GM18520 (cell line): ENCODE measurements around the gene ALDH1A2.
"Not testable (repeated sequence)": the region's sequence is repeated elsewhere in the genome, so short reads cannot be mapped to it uniquely, and the experiment has no call there.

Experiments
- ATAC-seq: cut with Tn5 transposase; IDR thresholded peaks from one replicate; pipeline ENCODE4 v1.9.1; 2021; ENCODE audit not compliant: unreplicated experiment

Gene ALDH1A2

GRCh38 chr15:58002338-58003126, 63.0 kb downstream of the ALDH1A2 start:
- no peak for ATAC-seq

- ATAC-seq = not testable (repeated sequence)
These were observed 65.8 kb downstream of the ALDH1A2 start for GRCh38 chr15:57999699-58000098.

DNA sequence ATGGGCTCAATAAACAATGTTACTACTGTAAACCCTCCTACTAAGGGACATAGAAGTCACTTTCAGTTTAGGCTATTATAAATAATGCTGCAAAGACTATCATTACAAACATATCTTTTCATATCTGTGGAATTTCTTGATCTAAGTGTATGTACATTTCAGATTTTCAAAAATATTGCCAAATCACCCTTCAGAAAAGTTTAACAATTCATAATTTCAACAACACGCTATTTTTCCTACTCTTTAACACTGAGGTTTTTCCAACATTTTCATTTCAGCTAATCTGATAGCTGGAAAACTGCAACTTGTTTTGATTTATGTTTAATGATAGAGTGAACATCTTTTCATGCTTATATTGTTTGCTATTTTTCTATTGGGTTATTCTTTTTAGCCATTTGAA, 69.0 kb downstream of the ALDH1A2 start:
- ATAC-seq = no peak

DNA sequence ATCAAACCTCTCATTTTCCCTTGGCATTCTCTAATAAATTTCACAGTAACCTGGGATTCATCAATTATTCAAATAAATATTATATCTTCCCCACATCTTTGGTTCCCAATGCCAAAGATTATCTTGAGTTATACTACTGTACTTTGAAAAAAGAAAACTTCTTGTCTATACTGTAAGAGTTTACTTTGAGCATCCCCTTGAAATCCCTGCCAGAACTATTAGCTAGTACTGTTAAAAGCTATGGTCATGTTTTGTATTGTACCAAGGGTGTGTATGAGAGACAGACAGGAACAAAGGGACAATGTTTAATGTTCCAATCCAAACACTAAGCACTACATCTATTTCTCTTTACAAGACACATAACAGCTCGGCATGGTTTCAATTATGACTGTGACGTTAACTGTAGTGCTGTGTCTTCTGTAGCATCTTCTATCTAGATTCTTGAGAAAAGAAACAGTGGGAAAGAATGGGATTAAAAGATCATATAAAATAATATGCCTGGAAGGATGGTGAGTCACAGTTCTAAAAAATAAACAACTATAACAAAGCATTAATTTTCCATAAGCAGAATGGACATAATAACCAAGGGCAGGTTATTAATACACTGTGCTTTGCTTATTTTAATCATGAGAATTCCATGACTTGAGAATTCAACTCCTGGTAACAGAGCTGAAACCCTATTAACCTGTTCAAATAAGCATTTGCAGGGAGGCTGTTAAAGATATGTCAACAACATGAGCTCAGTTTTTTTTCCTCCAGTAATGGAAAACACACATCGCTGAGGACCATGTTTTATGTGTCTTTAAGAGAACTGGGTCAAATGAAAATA, 71.1 kb downstream of the ALDH1A2 start:
- ATAC-seq = no peak

DNA sequence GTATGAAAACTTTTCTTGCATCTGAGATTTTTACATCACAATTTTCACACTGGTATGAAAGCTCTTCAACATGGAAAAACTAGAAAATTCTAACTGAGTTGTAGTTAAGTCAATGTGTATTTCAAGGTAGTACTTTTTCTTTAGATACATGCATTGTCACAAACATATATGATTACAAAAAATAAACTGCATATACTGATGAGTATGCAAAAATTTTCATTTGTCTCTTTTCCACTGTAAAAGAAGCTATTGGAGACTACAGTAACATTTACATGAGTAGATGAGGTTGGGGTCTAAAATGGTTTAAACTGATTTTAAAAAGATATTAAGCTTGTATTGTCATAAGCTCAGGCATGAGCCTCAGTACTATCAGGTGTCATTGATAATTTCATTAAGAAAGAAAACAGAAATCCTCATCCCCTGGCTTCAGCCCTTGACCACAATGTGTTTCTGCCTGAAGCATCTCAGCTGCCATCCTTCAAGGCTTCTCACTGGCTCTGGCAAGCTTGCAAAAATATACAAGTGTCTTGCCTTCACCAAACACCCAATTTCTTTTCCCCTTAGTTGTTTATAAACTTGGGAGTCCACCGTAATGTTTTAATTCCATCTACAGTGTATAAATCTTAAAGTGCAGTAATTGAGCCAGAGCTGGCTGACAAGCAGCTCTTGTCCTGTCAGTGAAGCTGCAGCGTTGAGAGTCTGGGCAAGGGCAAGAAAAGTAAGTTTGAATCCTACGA, 71.9 kb downstream of the ALDH1A2 start:
- no peak for ATAC-seq

DNA sequence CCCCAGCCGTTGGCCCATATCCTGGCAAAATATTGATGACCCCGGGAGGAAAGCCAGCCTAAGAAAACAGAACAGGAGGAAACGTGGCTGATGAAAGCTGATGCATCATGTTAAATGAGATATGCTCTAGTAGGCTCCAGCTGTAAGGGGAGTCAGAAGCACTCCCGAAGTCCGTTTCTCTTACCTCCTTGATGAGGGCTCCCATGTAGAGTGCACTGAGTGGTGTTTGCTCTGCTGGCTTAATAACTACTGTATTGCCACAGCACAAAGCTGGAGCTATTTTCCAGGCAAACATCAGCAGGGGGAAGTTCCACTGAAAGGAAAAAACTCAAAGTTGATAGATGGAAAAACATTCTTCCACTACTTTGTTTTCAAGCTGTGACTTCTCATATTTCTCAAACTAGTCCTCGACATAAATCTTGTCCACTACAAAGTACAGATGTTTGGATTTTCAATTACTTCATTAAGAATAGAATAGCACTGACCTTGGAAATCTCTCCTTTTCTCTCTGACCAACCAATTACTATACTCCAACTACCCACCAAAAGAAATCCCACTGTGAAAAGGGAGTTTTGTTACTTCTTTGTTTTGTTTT, 72.7 kb downstream of the ALDH1A2 start:
- ATAC-seq = no peak

DNA sequence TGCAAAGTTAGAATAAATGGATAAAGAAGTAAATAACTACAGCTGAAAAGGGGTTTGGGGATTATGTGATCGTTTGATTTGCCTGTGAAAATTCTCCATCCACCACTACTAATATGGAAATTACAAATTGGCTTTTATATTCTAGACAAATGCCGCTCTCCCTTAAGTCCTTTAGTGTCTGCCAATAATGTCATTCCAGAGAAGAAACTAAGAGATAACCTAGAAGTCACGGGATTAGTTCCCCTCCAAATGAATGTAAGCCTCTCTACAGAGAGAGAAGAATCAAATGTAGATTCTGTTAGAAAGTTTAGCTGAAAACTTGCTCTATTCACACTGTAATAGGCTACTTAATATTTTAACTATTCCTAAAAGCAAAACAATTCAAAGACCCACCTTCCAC, 92.0 kb downstream of the ALDH1A2 start:
- no peak for ATAC-seq

GRCh38 chr15:57972864-57973263, 92.6 kb downstream of the ALDH1A2 start:
- ATAC-seq = no peak

DNA sequence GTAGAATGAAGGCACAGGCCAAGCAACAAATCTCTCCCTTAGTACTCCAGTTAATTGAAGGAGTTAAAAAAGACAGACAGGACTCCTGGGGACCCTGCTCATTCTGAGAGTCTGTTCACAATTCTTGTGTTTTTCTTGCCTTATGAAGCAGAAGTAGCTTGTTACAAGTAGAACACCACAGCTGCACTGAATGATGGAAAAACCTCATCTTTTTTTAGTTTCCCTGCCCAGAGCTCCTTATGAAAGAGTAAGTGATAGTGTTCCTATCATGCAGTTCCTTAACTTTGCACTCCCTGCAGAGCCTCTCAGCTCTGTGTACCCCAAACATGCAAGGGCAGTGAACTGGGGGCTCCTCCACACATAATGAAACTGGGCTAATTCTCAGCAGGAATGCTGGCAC, 95.5 kb downstream of the ALDH1A2 start:
- ATAC-seq = no peak

- no peak for ATAC-seq
These were observed 96.2 kb downstream of the ALDH1A2 start for GRCh38 chr15:57969355-57969754.

GRCh38 chr15:57962887-57963286, 102.6 kb downstream of the ALDH1A2 start:
- no peak for ATAC-seq

GRCh38 chr15:57961919-57962318, 103.6 kb downstream of the ALDH1A2 start:
- no peak for ATAC-seq

- ATAC-seq = no peak
These were observed 108.4 kb downstream of the ALDH1A2 start for GRCh38 chr15:57957113-57957512.

- ATAC-seq = no peak
These were observed 111.6 kb downstream of the ALDH1A2 start for GRCh38 chr15:57953874-57954273.

DNA sequence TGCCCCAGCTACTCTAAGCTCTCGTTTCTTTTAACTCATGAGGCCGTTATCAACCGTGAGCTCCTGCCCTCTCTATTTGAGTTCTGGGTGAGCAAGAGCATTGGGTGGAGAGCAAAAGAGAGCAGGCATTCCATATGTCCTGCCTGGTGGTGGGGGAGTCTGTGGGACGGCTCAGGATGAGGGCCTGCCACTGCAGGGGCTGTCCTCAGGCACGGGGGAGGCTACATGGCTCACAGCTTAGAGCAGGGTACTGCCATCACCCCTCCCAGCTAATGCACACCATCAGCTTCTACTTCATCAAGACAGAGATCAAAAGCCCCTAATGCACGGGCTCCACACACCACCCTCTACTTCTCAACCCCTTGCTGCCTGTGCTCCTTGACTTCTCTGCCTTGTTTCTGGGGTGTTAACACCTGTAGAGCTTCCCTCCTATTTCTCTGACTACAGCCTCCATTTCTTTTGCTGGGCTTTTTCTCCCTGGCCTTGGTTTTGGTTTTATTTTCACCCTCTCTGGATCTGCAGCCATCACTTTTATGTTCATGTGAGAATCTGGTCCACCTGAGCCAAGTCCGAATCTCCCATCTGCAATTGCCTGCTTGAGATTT, 114.1 kb downstream of the ALDH1A2 start:
- no peak for ATAC-seq

DNA sequence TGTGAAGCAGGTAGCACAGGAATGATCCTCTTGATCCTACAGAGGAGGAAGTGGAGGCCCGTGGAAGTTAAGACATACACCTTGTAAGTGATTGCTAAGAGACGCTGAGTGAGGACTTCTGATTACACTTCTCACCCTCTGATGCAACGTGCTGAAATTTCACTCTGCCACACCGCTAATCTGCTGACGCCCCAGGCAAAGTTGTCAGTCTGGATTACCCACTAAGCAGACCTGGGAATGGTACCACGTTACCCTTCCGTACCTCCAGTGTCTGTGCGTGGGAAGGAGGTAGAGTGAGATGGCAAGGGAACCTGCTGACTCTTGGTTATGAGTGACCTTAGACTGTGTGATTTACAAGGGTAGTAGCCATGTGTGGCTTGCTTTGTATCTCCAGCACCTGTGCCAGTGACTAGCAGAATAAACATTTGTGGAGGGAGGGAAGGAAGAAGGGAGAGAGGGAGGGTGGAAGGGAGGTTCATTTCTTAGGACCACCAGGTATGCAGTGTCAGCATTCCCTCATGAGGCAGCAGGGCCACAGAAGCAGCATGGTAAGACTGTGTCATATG, 115.0 kb downstream of the ALDH1A2 start:
- ATAC-seq = no peak

GRCh38 chr15:57949374-57949943, 116.1 kb downstream of the ALDH1A2 start:
- ATAC-seq = no peak

DNA sequence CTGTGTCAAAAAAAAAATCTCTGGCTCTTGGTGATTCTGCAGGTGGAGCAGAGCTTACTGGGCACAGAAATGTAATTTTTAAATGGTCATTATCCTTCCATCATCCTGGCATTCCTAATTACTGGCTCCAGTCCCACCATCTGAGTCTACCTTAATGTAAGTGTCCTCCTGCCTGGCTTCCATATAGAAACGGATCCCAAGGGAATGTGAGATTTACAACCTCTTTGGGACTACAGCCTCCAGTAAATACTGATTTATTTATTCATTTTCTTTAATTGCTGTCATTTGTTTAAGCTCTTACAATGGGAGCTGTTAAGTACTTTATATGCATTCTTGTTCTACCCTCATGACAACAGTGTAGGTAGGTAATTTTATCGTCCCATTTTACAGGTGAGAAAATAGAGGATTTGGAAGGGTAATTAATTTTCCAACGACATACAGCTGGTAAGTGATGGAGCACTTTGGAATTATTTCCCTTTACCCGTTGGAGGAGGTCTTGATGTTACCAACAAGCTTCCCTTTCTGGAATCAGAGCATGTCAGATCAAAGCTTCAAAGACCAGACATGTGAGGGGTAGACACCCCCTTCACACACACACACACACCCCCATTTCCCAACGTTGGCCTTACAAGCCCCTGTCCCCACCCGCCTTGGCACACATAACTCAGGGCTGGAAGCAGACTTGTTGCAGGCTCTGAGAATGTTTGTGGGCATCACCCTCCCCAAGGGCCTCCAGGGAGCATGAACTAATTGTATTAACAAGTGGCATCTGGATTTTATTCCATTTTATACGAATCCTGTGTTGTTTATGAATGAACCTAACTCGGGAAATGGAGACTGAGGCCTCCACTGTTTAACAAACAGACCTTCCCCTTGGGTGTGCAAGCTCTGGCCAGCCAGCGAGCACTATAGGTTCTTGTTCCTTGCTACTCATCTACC, 116.9 kb downstream of the ALDH1A2 start:
- ATAC-seq = no peak

GRCh38 chr15:57947781-57948180, 117.7 kb downstream of the ALDH1A2 start:
- ATAC-seq = no peak
